Measurements from ENCODE around the gene PPP1CB.
"Not testable (repeated sequence)": the region's sequence is repeated elsewhere in the genome, so short reads cannot be mapped to it uniquely, and the experiment has no call there.

The PPP1CB gene

DNA sequence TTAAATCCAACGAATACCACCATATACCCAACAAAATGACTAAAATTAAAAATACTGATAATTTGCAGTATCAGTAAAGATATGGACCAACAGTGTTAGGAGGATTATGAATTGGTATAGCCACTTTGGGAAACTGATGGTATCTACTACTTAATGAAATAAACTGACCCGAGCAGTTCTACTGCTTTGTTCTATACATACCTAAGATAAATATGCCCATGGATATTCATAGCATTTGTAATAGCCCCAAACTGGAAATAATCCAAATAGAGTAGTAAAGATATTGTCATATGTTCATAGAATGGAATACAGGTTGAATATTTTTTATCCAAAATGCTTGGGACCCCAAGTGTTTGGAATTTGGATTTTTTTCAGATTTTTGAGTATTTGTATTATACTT lies 20.7 kb downstream of the PPP1CB start:
- Histone ChIP-seq H3K36me3 (ENCODE audit: control insufficient read depth, insufficient read depth, low read length) (no peaks in the 10 kb centered on the region), H3K27ac (ENCODE audit: low read length) (no peak overlapping the region), H3K27me3 (ENCODE audit: control insufficient read depth, insufficient read depth, low read length) (no peaks in the 10 kb centered on the region), H3K9me3 (ENCODE audit: control insufficient read depth, insufficient read depth, low read length) (no peaks in the 10 kb centered on the region), H3K4me3 (ENCODE audit: low read length) (no peak overlapping the region), H3K4me1 (ENCODE audit: control insufficient read depth, insufficient read depth, low read length) (no peaks in the 10 kb centered on the region)
- DNase-seq (ENCODE audit: low read depth, low spot score), result no peak
- WGBS (ENCODE audit: insufficient coverage, insufficient read length), result no CpG with 5 or more reads among the region's 2 CpGs

DNA sequence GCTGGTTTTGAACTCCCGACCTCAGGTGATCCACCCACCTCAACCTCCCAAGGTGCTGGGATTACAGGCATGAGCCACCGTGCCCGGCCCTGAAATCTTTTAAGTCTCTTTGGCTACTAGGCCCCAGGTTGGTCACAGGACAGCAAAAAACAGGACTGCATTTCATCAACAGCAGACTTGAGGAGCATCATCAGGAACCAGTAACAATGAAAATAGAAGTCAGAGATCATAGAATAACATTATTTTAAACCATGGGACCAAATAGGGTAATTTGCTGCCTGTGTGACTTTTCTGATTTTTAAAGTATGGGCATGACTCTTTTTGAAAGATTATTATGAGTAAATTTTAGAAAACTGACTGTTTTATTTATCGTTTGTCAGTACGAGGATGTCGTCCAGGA lies 24.8 kb downstream of the PPP1CB start:
- H3K27ac ChIP-seq (ENCODE audit: low read length), result no peak overlapping the region
- H3K27me3 ChIP-seq (ENCODE audit: control insufficient read depth, insufficient read depth, low read length), result no peaks in the 10 kb centered on the region
- H3K9me3 ChIP-seq (ENCODE audit: control insufficient read depth, insufficient read depth, low read length), result no peaks in the 10 kb centered on the region
- no peak overlapping the region for H3K4me3 ChIP-seq (ENCODE audit: low read length)
- no peaks in the 10 kb centered on the region; the same call in 1 of the 2 replicates for H3K36me3 ChIP-seq (ENCODE audit: control insufficient read depth, insufficient read depth, low read length)
- DNase-seq (ENCODE audit: low read depth, low spot score), result no peak
- no peaks in the 10 kb centered on the region for H3K4me1 ChIP-seq (ENCODE audit: control insufficient read depth, insufficient read depth, low read length)
- WGBS (ENCODE audit: insufficient coverage, insufficient read length), result 100% methylated on average over 3 of the region's 6 CpGs

DNA sequence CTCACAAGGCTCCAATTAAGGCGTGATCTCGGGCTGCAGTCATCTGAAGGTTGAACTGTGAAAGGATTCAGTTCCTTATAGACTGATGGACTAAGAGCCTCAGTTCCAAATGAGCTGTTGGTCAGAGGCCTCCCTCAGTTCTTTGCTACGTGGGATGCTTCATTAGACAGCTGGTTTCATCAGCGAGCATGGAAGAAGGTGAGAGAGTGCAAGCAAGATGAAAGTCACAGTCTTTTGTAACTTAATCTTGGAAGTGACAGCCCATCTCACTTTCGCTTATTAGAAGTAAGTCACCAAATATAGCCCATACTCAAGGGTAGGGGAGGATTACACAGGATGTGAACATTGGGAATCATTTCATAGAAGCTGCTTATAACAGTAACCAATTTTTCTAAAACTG lies 26.8 kb downstream of the PPP1CB start:
- H3K4me3 ChIP-seq (ENCODE audit: low read length), result no peak overlapping the region
- no peak for DNase-seq (ENCODE audit: low read depth, low spot score)
- H3K9me3 ChIP-seq (ENCODE audit: control insufficient read depth, insufficient read depth, low read length), result no peaks in the 10 kb centered on the region
- H3K4me1 ChIP-seq (ENCODE audit: control insufficient read depth, insufficient read depth, low read length), result no peaks in the 10 kb centered on the region
- no peaks in the 10 kb centered on the region; the same call in 1 of the 2 replicates for H3K36me3 ChIP-seq (ENCODE audit: control insufficient read depth, insufficient read depth, low read length)
- H3K27me3 ChIP-seq (ENCODE audit: control insufficient read depth, insufficient read depth, low read length), result no peaks in the 10 kb centered on the region
- no CpG with 5 or more reads among the region's 5 CpGs for WGBS (ENCODE audit: insufficient coverage, insufficient read length)
- H3K27ac ChIP-seq (ENCODE audit: low read length), result no peak overlapping the region

DNA sequence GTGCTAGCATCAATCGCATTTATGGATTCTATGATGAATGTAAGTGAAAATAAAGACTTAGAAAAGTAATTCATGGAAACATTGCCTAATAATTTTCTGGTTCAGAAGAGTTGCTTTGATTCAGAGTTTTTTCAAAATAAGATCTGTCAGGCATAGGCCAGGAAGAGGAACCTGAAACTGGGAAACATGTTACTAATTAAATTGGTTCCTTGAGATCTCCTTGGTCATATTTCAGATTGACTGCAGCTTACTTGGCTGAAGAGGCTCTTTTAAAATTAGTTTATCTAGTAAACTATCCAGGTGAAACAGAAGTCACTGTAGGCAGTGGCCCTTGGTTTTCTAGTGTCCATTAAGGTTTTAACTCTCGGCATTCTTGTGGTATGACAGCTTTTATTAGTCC lies 27.4 kb downstream of the PPP1CB start:
- WGBS (ENCODE audit: insufficient coverage, insufficient read length), result no CpG with 5 or more reads among the region's 2 CpGs
- Histone ChIP-seq H3K27ac (ENCODE audit: low read length) (no peak overlapping the region), H3K4me3 (ENCODE audit: low read length) (no peak overlapping the region), H3K9me3 (ENCODE audit: control insufficient read depth, insufficient read depth, low read length) (no peaks in the 10 kb centered on the region), H3K27me3 (ENCODE audit: control insufficient read depth, insufficient read depth, low read length) (no peaks in the 10 kb centered on the region), H3K36me3 (ENCODE audit: control insufficient read depth, insufficient read depth, low read length) (no peaks in the 10 kb centered on the region; the same call in 1 of the 2 replicates), H3K4me1 (ENCODE audit: control insufficient read depth, insufficient read depth, low read length) (no peaks in the 10 kb centered on the region)
- no peak for DNase-seq (ENCODE audit: low read depth, low spot score)

- Histone ChIP-seq H3K27ac (ENCODE audit: low read length) (no peak overlapping the region), H3K36me3 (ENCODE audit: control insufficient read depth, insufficient read depth, low read length) (peaks cover 2% of the 10 kb centered on the region; the same call in 1 of the 2 replicates), H3K9me3 (ENCODE audit: control insufficient read depth, insufficient read depth, low read length) (no peaks in the 10 kb centered on the region), H3K4me1 (ENCODE audit: control insufficient read depth, insufficient read depth, low read length) (no peaks in the 10 kb centered on the region), H3K27me3 (ENCODE audit: control insufficient read depth, insufficient read depth, low read length) (no peaks in the 10 kb centered on the region), H3K4me3 (ENCODE audit: low read length) (no peak overlapping the region)
- DNase-seq (ENCODE audit: low read depth, low spot score), result no peak
- WGBS (ENCODE audit: insufficient coverage, insufficient read length), result no CpG with 5 or more reads among the region's 2 CpGs
These were observed 28.9 kb downstream of the PPP1CB start for GRCh38 chr2:28780496-28780895.

- no peaks in the 10 kb centered on the region for H3K9me3 ChIP-seq (ENCODE audit: control insufficient read depth, insufficient read depth, low read length)
- DNase-seq (ENCODE audit: low read depth, low spot score), result no peak
- H3K27ac ChIP-seq (ENCODE audit: low read length), result no peak overlapping the region
- 100% methylated on average over 3 of the region's 3 CpGs for WGBS (ENCODE audit: insufficient coverage, insufficient read length)
- no peak overlapping the region for H3K4me3 ChIP-seq (ENCODE audit: low read length)
- H3K36me3 ChIP-seq (ENCODE audit: control insufficient read depth, insufficient read depth, low read length), result peaks cover 2% of the 10 kb centered on the region; the same call in 1 of the 2 replicates
- no peaks in the 10 kb centered on the region for H3K27me3 ChIP-seq (ENCODE audit: control insufficient read depth, insufficient read depth, low read length)
- no peaks in the 10 kb centered on the region for H3K4me1 ChIP-seq (ENCODE audit: control insufficient read depth, insufficient read depth, low read length)
These were observed 30.8 kb downstream of the PPP1CB start for GRCh38 chr2:28782423-28782822.

DNA sequence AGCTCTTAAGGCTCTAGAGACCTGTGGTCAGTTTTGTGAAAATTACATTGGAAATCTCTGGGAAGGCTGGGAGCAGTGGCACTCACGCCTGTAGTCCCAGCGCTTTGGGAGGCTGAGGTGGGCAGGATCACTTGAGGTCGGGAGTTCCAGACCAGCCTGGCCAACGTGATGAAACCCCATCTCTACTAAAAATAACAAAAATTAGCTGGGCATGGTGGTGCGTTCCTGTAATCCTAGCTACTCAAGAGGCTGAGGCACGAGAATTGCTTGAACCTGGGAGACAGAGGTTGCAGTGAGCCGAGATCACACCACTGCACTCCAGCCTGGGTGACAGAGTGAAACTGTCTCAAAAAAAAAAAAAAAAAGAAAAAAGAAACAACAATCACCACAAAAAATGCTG lies 32.9 kb downstream of the PPP1CB start:
- WGBS (ENCODE audit: insufficient coverage, insufficient read length), result no CpG with 5 or more reads among the region's 7 CpGs
- H3K36me3 ChIP-seq (ENCODE audit: control insufficient read depth, insufficient read depth, low read length), result not testable (repeated sequence)

DNA sequence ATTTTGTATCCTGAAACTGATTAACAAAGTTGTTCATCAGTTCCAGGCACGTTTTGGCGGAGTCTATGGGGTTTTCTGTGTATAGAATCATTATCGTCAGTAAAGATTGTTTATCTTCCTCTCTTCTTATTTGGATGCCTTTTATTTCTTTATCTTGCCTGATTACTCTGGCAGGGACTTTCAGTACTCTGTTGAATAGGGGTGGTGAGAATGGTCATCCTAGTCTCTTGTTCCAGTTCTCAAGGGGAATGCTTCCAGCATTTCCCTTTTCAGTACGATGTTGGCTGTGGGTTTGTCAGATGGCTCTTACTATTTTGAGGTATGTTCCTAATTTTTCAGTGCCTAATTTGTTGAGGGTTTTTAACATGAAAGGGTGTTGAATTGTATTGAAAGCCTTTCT lies 45.0 kb downstream of the PPP1CB start:
- no CpG with 5 or more reads among the region's 4 CpGs for WGBS (ENCODE audit: insufficient coverage, insufficient read length)
- no peak for DNase-seq (ENCODE audit: low read depth, low spot score)
- Histone ChIP-seq H3K27ac (ENCODE audit: low read length) (no peak overlapping the region), H3K4me3 (ENCODE audit: low read length) (no peak overlapping the region), H3K27me3 (ENCODE audit: control insufficient read depth, insufficient read depth, low read length) (no peaks in the 10 kb centered on the region), H3K9me3 (ENCODE audit: control insufficient read depth, insufficient read depth, low read length) (no peaks in the 10 kb centered on the region), H3K4me1 (ENCODE audit: control insufficient read depth, insufficient read depth, low read length) (no peaks in the 10 kb centered on the region), H3K36me3 (ENCODE audit: control insufficient read depth, insufficient read depth, low read length) (no peaks in the 10 kb centered on the region; the same call in 1 of the 2 replicates)

More for the DNA sequence above, 32.9 kb downstream of the PPP1CB start:
- H3K4me3 ChIP-seq (ENCODE audit: low read length); DNase-seq (ENCODE audit: low read depth, low spot score); H3K27ac ChIP-seq (ENCODE audit: low read length); H3K27me3 ChIP-seq (ENCODE audit: control insufficient read depth, insufficient read depth, low read length); H3K9me3 ChIP-seq (ENCODE audit: control insufficient read depth, insufficient read depth, low read length); H3K4me1 ChIP-seq (ENCODE audit: control insufficient read depth, insufficient read depth, low read length): not testable (repeated sequence)

DNA sequence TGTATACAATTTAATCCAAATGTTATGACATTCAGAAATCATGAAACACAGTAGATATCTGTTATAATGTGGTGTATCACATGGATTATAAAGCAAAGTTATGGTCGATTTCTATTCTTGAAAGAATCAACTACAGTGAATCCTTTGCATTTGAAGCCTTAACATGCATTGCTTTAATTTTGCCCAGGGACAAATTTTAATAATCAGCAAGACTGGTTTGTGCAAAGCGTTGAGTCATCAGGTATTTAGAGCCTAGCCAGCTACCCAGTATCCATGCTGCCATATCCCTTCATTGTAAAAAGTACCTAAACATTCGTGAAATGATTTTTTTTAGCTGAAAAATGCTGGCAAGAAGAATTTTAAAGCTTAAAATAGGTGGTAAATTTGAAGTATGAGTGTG lies 50.1 kb downstream of the PPP1CB start:
- Histone ChIP-seq H3K9me3 (ENCODE audit: control insufficient read depth, insufficient read depth, low read length) (no peaks in the 10 kb centered on the region), H3K36me3 (ENCODE audit: control insufficient read depth, insufficient read depth, low read length) (no peaks in the 10 kb centered on the region; the same call in 1 of the 2 replicates), H3K27me3 (ENCODE audit: control insufficient read depth, insufficient read depth, low read length) (no peaks in the 10 kb centered on the region), H3K27ac (ENCODE audit: low read length) (no peak overlapping the region), H3K4me1 (ENCODE audit: control insufficient read depth, insufficient read depth, low read length) (no peaks in the 10 kb centered on the region), H3K4me3 (ENCODE audit: low read length) (no peak overlapping the region)
- no CpG with 5 or more reads among the region's 3 CpGs for WGBS (ENCODE audit: insufficient coverage, insufficient read length)
- no peak for DNase-seq (ENCODE audit: low read depth, low spot score)

GRCh38 chr2:28802975-28803429 lies 51.4 kb downstream of the PPP1CB start:
- H3K27me3 ChIP-seq (ENCODE audit: control insufficient read depth, insufficient read depth, low read length), result no peaks in the 10 kb centered on the region
- DNase-seq (ENCODE audit: low read depth, low spot score), result no peak
- H3K4me1 ChIP-seq (ENCODE audit: control insufficient read depth, insufficient read depth, low read length), result no peaks in the 10 kb centered on the region
- no peak overlapping the region for H3K4me3 ChIP-seq (ENCODE audit: low read length)
- H3K36me3 ChIP-seq (ENCODE audit: control insufficient read depth, insufficient read depth, low read length), result no peaks in the 10 kb centered on the region; the same call in 1 of the 2 replicates
- no peaks in the 10 kb centered on the region for H3K9me3 ChIP-seq (ENCODE audit: control insufficient read depth, insufficient read depth, low read length)
- no CpG with 5 or more reads among the region's 4 CpGs for whole genome bisulfite sequencing (ENCODE audit: insufficient coverage, insufficient read length)
- no peak overlapping the region for H3K27ac ChIP-seq (ENCODE audit: low read length)

DNA sequence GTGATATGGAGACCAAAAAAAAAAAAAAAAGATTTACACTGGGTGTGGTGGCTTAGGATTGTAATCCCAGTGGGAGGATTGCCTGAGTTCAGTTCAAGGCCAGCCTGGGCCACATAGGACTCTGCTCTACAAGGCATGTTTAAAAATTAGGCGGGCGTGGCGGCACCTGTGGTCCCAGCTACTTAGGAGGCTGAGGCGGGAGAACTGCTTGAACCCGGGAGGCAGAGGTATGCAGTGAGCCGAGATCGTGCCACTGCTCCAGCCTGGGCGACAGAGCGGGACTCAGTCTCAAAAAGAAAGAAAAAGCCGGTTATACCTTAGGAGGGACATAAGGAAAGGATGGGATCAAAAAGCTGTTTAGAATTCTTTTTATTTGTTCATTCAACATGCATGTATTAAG lies 58.3 kb downstream of the PPP1CB start:
- no peak overlapping the region for H3K27ac ChIP-seq (ENCODE audit: low read length)
- DNase-seq (ENCODE audit: low read depth, low spot score), result no peak
- no peaks in the 10 kb centered on the region for H3K36me3 ChIP-seq (ENCODE audit: control insufficient read depth, insufficient read depth, low read length)
- WGBS (ENCODE audit: insufficient coverage, insufficient read length), result no CpG with 5 or more reads among the region's 10 CpGs
- no peaks in the 10 kb centered on the region for H3K9me3 ChIP-seq (ENCODE audit: control insufficient read depth, insufficient read depth, low read length)
- no peaks in the 10 kb centered on the region for H3K4me1 ChIP-seq (ENCODE audit: control insufficient read depth, insufficient read depth, low read length)
- no peak overlapping the region for H3K4me3 ChIP-seq (ENCODE audit: low read length)
- H3K27me3 ChIP-seq (ENCODE audit: control insufficient read depth, insufficient read depth, low read length), result peaks cover 4% of the 10 kb centered on the region; the same call in 1 of the 2 replicates

Data from iPS DF 6.9 (cell line).